AG04449 (cell line): Measurements from ENCODE around the gene PDE11A.

Experiments used
- CTCF ChIA-PET: fragments of 350-600 bp; formaldehyde crosslinking; extraction: SDS; loops from one replicate; lab custom pipeline; 2021; ENCODE audit warnings: antibody characterized with exemption; lab: Yijun Ruan, JAX
- POLR2A ChIA-PET: fragments of 400-600, 350-600 bp; formaldehyde crosslinking; extraction: SDS; loops from one replicate; lab custom pipeline; 2020; ENCODE audit warnings: antibody characterized with exemption, inconsistent platforms; lab: Yijun Ruan, JAX
- DNase-seq: peaks from one replicate; pipeline ENCODE4 v3.0.0-alpha.2; 2010; ENCODE audit warnings: low read depth, low spot score
- H3K4me3 ChIP-seq: 2 replicates; pipeline ENCODE4 v1.5.1; 2011; ENCODE audit warnings: low read depth, mild to moderate bottlenecking, control low read depth, low read length
- TF ChIP-seq, protein P1 (sequence below): IDR thresholded peaks from one replicate; pipeline ENCODE4 v1.5.1; 2011; ENCODE audit warnings: mild to moderate bottlenecking, moderate library complexity, low read length, control low read depth, inconsistent platforms; ENCODE audit not compliant: insufficient read depth; ENCODE audit errors: missing control alignments

Gene PDE11A

DNA sequence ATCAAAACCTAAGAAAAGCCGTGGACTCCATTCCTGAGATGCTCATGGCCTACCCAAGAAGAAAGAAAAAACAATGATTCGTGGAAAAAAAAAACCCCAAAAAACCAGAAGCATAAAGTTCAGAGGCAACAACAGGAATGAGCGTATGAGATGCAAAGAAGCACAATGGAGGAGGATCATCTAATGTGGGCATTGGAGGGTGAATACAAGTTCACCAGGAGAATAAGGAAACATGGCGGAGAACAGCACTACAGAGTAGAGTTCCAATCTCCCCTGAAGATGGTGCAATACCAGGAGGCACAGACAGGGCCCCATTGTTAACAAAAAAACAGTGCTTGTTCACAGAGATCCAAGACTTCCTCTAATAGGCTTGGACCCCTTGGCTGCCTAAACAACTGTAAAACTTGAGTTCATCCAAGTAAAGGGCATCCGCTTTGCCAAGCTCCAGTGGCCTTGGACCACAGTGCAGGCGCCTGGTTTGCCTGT is 337.2 kb downstream of the PDE11A start:
- DNase-seq = no peak
- POLR2A ChIA-PET = no interaction called here

DNA sequence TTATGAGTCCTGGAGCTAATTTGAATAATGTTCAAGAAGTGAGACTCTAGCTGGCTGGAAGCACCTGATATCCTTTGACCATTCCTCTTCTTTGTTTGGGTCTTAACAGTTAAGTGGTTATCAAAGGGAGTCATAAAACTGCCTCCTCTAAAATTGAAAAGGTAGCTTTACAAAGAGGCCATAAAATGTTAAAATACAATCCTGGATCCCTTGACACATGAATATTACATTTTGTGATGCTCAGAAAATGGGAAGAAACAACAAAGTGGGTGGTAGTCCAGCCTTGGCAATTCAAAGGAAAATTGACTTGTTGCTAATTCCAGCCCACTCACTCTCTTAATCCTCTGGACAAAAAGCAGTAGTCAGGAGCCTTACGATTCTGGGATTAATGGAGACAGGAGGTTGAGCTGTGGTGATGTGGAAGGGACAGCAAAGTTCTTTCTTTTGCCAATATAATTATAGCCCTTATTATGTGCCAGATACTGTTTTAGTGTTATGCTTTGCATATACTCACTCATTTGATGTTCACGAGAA is 339.2 kb downstream of the PDE11A start:
- TF ChIP-seq, protein P1, sequence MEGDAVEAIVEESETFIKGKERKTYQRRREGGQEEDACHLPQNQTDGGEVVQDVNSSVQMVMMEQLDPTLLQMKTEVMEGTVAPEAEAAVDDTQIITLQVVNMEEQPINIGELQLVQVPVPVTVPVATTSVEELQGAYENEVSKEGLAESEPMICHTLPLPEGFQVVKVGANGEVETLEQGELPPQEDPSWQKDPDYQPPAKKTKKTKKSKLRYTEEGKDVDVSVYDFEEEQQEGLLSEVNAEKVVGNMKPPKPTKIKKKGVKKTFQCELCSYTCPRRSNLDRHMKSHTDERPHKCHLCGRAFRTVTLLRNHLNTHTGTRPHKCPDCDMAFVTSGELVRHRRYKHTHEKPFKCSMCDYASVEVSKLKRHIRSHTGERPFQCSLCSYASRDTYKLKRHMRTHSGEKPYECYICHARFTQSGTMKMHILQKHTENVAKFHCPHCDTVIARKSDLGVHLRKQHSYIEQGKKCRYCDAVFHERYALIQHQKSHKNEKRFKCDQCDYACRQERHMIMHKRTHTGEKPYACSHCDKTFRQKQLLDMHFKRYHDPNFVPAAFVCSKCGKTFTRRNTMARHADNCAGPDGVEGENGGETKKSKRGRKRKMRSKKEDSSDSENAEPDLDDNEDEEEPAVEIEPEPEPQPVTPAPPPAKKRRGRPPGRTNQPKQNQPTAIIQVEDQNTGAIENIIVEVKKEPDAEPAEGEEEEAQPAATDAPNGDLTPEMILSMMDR = no peak
- POLR2A ChIA-PET = no interaction called here
- H3K4me3 ChIP-seq = no peak overlapping the region
- CTCF ChIA-PET = interaction anchor here (0.9 to 1.5 kb wide), 3 partner anchors 10 to 243 kb away, joined by 3 to 6 read pairs (median 3); no protein-coding TSS in a partner anchor
- no peak for DNase-seq

More for the DNA sequence above, 337.2 kb downstream of the PDE11A start:
- TF ChIP-seq, protein P1 = no peak
- no peak overlapping the region for H3K4me3 ChIP-seq
- CTCF ChIA-PET = interaction anchor here (0.9 kb wide), 1 partner anchor 11 kb away, joined by 5 read pairs; no protein-coding TSS in a partner anchor

DNA sequence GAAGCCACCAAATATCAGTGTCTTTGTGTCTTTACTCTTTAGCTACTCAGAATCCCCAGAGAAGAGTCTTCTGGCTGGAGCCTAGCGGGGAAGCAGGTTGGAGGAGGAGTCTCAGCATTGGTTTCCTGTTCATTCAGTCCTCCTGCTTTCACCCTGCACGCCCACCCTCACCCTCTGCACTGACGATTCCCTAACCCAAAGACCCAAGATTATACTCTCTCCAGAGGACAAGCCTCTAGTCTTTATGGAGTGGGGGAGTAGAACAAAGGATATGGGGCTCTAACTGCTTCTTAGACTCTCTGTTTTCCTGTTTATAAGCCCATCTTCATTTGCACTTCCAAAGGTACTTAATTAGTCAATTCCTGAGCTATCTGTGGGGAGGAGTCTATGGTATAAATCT is 341.2 kb downstream of the PDE11A start:
- ChIA-PET CTCF (interaction anchor here (1.0 to 2.1 kb wide), 2 partner anchors 14 to 398 kb away, joined by 3 to 5 read pairs; no protein-coding TSS in a partner anchor), POLR2A (no interaction called here)
- DNase-seq = no peak
- no peak overlapping the region for H3K4me3 ChIP-seq
- TF ChIP-seq, protein P1 = no peak

DNA sequence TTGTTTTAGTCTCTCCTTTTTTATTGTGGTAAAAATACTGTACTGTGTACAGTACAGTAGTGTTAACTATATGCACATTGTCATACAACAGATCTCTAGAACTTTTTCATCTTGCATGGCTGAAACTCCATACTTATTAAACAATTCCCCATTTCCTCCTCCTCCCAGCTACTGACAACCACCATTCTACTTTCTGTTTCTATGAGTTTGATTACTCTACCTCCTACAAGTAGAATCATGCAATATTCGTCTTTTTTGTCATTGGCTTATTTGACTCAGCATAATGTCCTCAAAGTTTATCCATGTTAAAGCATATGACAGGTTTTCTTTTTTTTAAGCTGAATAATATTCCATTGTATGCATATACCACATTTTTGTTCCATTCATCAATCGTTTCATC is 341.8 kb downstream of the PDE11A start:
- POLR2A ChIA-PET = no interaction called here
- no peak overlapping the region for H3K4me3 ChIP-seq
- TF ChIP-seq, protein P1 = no peak
- CTCF ChIA-PET = interaction anchor here (1.0 to 2.1 kb wide), 2 partner anchors 14 to 397 kb away, joined by 3 to 5 read pairs; no protein-coding TSS in a partner anchor
- no peak for DNase-seq

DNA sequence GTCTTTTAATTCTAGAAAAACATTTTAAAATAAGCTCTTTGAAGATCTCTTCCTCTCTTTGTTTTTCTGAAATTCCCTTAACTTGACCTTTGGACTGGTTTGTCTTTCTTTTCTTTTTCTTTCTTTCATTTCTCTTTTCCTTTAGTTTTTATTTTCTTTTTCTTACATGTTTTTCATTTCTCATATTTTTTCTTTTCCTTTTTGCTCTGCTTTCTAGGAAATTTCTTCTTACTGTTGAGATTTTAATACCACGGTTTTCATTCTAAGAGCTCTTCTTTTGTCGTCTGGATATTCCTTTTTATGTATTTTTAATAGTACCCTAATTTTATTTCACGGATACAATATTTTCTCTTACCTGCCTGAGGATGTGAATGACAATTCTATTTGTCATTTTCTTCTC is 342.2 kb downstream of the PDE11A start:
- POLR2A ChIA-PET = no interaction called here
- TF ChIP-seq, protein P1 = no peak
- CTCF ChIA-PET = interaction anchor here (1.0 to 2.1 kb wide), 2 partner anchors 13 to 397 kb away, joined by 3 to 5 read pairs; no protein-coding TSS in a partner anchor
- DNase-seq = no peak
- H3K4me3 ChIP-seq = no peak overlapping the region

DNA sequence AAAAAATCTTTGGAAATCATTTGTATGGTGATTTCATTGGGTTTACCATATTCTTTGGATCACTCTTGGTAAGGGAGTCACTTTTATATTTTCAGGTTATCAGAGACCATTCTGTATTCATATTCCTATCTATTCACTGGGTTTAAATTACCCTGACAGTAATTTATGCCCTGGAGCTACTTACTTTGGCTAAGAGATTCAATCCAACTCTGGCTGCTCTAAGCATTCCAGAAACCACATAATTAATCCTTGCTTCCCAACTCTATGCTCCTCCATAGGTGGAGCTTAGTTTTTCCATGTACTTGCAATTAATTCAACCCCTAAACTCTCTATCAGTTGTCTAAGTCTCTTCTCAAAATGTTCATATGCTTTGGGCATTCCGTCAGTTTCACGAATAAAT is 343.7 kb downstream of the PDE11A start:
- TF ChIP-seq, protein P1 = no peak
- ChIA-PET CTCF (interaction anchor here (0.9 to 1.3 kb wide), 3 partner anchors 11 to 30 kb away, joined by 3 to 4 read pairs (median 4); no protein-coding TSS in a partner anchor), POLR2A (no interaction called here)
- no peak overlapping the region for H3K4me3 ChIP-seq
- no peak for DNase-seq
